ENCODE results near the gene BRD3OS.
"Not testable (repeated sequence)": the region's sequence is repeated elsewhere in the genome, so short reads cannot be mapped to it uniquely, and the experiment has no call there.

- TF ChIP-seq CTCF (IDR thresholded peaks at IDR 0.05; ENCODE audit: borderline replicate concordance, extremely low read depth, low read length, poor library complexity, severe bottlenecking); EZH2 (IDR thresholded peaks at IDR 0.05; ENCODE audit: borderline replicate concordance, low read depth, low read length, severe bottlenecking): not testable (repeated sequence)
Observed at GRCh38 chr9:134072683-134073082, 47.4 kb downstream of the BRD3OS start.
